K562 (cell line): Measurements from ENCODE around the gene CAPN5. TPM values are rescaled to one million over a fixed set of nuclear protein-coding genes. Genes with fewer than 3 reads are reported as not detected.

ENCODE experiments used
- CC2D1A ChIP-seq: fragments of 450-650 bp; IDR thresholded peaks from 2 replicates; pipeline ENCODE4 v1.6.1; 2017; ENCODE audit warnings: mild to moderate bottlenecking
- COPS2 ChIP-seq: fragments of 450-650 bp; conservative IDR thresholded peaks from 2 replicates; pipeline ENCODE4 v1.6.1; 2016; ENCODE audit warnings: mild to moderate bottlenecking, moderate library complexity
- CREB3 ChIP-seq: fragments of 450-650 bp; conservative IDR thresholded peaks from 2 replicates; pipeline ENCODE4 v1.6.1; 2016; ENCODE audit warnings: missing genetic modification characterization, low read depth, mild to moderate bottlenecking, missing compliant biosample characterization, moderate library complexity
- ID3 ChIP-seq, 2 experiments: fragments of 250-450 bp in 1 of 2; fragments of 450-650 bp in 1 of 2; sonication (Bioruptor Pico) in 1 of 2; IDR thresholded peaks; 2 replicates each; pipeline versions ENCODE4 v1.6.1 to v1.8.0; 2016 to 2021; ENCODE audit warnings: mild to moderate bottlenecking in 2 of 2, moderate library complexity in 2 of 2, missing compliant biosample characterization in 1 of 2, missing genetic modification characterization in 1 of 2
- IRF9 ChIP-seq: fragments of 450-650 bp; IDR thresholded peaks from 2 replicates; pipeline ENCODE4 v1.6.1; 2016; ENCODE audit warnings: missing biosample characterization, missing genetic modification characterization
- KLF13 ChIP-seq: fragments of 450-650 bp; IDR thresholded peaks from 2 replicates; pipeline ENCODE4 v1.6.1; 2016; ENCODE audit warnings: missing genetic modification characterization, low read depth, mild to moderate bottlenecking, missing compliant biosample characterization, moderate library complexity, borderline replicate concordance
- NFRKB ChIP-seq: fragments of 450-650 bp; IDR thresholded peaks from 2 replicates; pipeline ENCODE4 v1.6.1; 2016; ENCODE audit warnings: low read depth
- STAT5B ChIP-seq: fragments of 250-450 bp; sonication (Bioruptor Pico); IDR thresholded peaks from 2 replicates; pipeline ENCODE4 v1.8.0; 2021; ENCODE audit warnings: mild to moderate bottlenecking, inconsistent platforms
- TFAM ChIP-seq: fragments of 250-450 bp; sonication (Bioruptor Pico); conservative IDR thresholded peaks from 2 replicates; pipeline ENCODE4 v1.5.0; 2021; ENCODE audit warnings: mild to moderate bottlenecking, moderate library complexity
- ZNF174 ChIP-seq: fragments of 250-450 bp; sonication (Bioruptor Pico); IDR thresholded peaks from 2 replicates; pipeline ENCODE4 v1.4.0; 2020; ENCODE audit warnings: mild to moderate bottlenecking
- ZNF347 ChIP-seq: fragments of 450-650 bp; formaldehyde crosslinking; IDR thresholded peaks from 2 replicates; pipeline ENCODE4 v1.4.0; 2020; ENCODE audit warnings: low read depth, mild to moderate bottlenecking, moderate library complexity
- ZNF444 ChIP-seq: fragments of 250-450 bp; sonication (Bioruptor Pico); IDR thresholded peaks from 2 replicates; pipeline ENCODE4 v1.4.0; 2020; ENCODE audit warnings: mild to moderate bottlenecking, moderate library complexity
- ZNF449 ChIP-seq: fragments of 250-450 bp; sonication (Bioruptor Pico); IDR thresholded peaks from 2 replicates; pipeline ENCODE4 v1.8.0; 2022; ENCODE audit warnings: moderate library complexity, mild to moderate bottlenecking, inconsistent platforms
- polyA plus RNA-seq, 8 experiments: library from polyadenylated mRNA; depleted of rRNA in 4 of 8; stranded (reverse) in 5 of 8; unstranded in 3 of 8; fragments of >200 nt; fragmentation: Nextera tagmentation in 2 of 8; fragmentation: Illumina TruSeq in 1 of 8; extraction: Ambion mirVana in 2 of 8; extraction: Trizol in 1 of 8; gene quantifications; 2 replicates each; pipeline versions ENCODE4 v1.2.1 to v1.2.3, GENCODE V29; 2011 to 2014; ENCODE audit warnings: inconsistent platforms in 1 of 8, missing spikeins in 1 of 8
- total RNA-seq, 7 experiments: library from RNA; depleted of rRNA in 6 of 7; stranded (reverse); fragments of >200 nt in 6 of 7; fragmentation: Illumina TruSeq in 2 of 7; extraction: Trizol in 2 of 7; gene quantifications; 2 replicates each; pipeline versions ENCODE4 v1.2.1 to v1.2.3, GENCODE V29; 2011 to 2021; ENCODE audit warnings: low replicate concordance in 1 of 7
- TF ChIP-seq, protein P1 (sequence below): fragments of 150-350 bp; IDR thresholded peaks from 2 replicates; pipeline ENCODE4 v1.6.1; 2014; ENCODE audit warnings: low read depth, mild to moderate bottlenecking, low read length, borderline replicate concordance
- TF ChIP-seq, protein P2 (sequence below): fragments of 150-350 bp; conservative IDR thresholded peaks from 2 replicates; pipeline ENCODE4 v1.6.1; 2014; ENCODE audit warnings: low read length

CAPN5 gene
- total and polyA plus RNA-seq, 9 of the 15 experiments (the other 6 are each of a cell fraction or from before 2014, with no cell fraction given): 0.04 to 0.44 (median 0.14) TPM; not detected in 2

DNA sequence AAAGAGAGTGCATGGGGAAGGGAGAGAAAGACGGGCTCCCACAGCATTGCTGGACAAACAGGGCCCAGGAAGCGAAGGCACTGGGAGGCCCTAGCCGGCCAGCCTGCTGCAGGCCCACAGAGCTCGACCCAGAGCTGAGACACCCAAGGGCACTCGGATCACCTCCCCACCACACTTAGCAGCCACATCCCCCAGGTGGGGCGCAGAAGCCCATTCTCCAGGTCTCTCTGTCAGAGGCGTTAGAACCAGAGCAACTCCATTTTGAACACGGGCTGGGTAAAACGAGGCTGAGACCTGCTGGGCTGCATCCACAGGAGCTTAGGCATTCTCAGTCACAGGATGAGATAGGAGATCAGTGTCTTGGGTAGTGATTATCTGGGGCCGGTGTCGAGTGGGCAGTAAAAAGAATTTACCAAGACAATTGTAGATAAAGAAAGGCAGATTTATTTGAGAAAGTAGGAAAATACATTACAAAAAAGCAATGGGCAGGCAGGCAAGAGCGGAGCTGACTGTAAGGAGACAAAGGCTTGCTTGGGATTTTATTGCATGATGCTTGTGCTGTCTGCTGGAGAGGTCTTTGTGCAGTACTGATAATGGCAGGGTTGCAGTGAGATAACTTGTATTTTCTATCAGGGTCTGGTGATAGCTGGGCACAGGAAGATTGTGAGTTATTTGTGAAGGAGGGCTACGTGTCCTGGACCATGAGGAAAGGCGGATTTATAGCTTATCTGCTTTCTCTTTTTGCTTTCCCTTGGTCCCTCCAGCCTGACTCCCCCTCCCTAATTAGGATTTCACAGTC is 13.4 kb upstream of the CAPN5 start (continued):
- TF ChIP-seq IRF9 (peak; percentile 53; the same call in 1 of the 2 replicates), NFRKB (no peak), TFAM (CRISPR knock-in tag) (no peak), STAT5B (CRISPR knock-in tag) (no peak), ZNF449 (CRISPR knock-in tag) (0 out of 2 replicates have a peak, but pooled peaks have one; percentile 61), KLF13 (tag) (peak; percentile 67; the same call in 1 of the 2 replicates), ID3 (CRISPR knock-in tag; IDR thresholded peaks at IDR 0.05) (no peak), ID3 (tag; IDR thresholded peaks at IDR 0.05) (peak; percentile 95), COPS2 (no peak), CREB3 (peak; percentile 94), CC2D1A (no peak), ZNF444 (CRISPR knock-in tag) (0 out of 2 replicates have a peak, but pooled peaks have one; percentile 63), ZNF347 (CRISPR knock-in tag) (no peak), ZNF174 (CRISPR knock-in tag) (no peak)
- TF ChIP-seq, protein P1, sequence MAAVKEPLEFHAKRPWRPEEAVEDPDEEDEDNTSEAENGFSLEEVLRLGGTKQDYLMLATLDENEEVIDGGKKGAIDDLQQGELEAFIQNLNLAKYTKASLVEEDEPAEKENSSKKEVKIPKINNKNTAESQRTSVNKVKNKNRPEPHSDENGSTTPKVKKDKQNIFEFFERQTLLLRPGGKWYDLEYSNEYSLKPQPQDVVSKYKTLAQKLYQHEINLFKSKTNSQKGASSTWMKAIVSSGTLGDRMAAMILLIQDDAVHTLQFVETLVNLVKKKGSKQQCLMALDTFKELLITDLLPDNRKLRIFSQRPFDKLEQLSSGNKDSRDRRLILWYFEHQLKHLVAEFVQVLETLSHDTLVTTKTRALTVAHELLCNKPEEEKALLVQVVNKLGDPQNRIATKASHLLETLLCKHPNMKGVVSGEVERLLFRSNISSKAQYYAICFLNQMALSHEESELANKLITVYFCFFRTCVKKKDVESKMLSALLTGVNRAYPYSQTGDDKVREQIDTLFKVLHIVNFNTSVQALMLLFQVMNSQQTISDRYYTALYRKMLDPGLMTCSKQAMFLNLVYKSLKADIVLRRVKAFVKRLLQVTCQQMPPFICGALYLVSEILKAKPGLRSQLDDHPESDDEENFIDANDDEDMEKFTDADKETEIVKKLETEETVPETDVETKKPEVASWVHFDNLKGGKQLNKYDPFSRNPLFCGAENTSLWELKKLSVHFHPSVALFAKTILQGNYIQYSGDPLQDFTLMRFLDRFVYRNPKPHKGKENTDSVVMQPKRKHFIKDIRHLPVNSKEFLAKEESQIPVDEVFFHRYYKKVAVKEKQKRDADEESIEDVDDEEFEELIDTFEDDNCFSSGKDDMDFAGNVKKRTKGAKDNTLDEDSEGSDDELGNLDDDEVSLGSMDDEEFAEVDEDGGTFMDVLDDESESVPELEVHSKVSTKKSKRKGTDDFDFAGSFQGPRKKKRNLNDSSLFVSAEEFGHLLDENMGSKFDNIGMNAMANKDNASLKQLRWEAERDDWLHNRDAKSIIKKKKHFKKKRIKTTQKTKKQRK: no peak
- TF ChIP-seq, protein P2, sequence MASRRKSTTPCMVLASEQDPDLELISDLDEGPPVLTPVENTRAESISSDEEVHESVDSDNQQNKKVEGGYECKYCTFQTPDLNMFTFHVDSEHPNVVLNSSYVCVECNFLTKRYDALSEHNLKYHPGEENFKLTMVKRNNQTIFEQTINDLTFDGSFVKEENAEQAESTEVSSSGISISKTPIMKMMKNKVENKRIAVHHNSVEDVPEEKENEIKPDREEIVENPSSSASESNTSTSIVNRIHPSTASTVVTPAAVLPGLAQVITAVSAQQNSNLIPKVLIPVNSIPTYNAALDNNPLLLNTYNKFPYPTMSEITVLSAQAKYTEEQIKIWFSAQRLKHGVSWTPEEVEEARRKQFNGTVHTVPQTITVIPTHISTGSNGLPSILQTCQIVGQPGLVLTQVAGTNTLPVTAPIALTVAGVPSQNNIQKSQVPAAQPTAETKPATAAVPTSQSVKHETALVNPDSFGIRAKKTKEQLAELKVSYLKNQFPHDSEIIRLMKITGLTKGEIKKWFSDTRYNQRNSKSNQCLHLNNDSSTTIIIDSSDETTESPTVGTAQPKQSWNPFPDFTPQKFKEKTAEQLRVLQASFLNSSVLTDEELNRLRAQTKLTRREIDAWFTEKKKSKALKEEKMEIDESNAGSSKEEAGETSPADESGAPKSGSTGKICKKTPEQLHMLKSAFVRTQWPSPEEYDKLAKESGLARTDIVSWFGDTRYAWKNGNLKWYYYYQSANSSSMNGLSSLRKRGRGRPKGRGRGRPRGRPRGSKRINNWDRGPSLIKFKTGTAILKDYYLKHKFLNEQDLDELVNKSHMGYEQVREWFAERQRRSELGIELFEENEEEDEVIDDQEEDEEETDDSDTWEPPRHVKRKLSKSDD: no peak
